Kidney (tissue), 14 donors: Measurements from ENCODE around the gene ZNF594. TPM values are rescaled to one million over a fixed set of nuclear protein-coding genes. Genes with fewer than 3 reads are reported as not detected.

Experiments used
- DNase-seq, 5 donors: peaks; one replicate each; pipeline ENCODE4 v3.0.0-alpha.2; 2013 to 2020
- FAIRE-seq: peaks from 2 replicates; lab custom pipeline; 2012; peaks lifted over from hg19 to GRCh38; lab: Jason Lieb, UNC
- H3K27ac ChIP-seq, 2 donors: one replicate each; pipeline ENCODE4 v1.7.0; 2013; ENCODE audit warnings: low read depth in 2 of 2, low read length in 2 of 2, inconsistent platforms in 1 of 2
- H3K27me3 ChIP-seq: one replicate; pipeline ENCODE4 v1.7.1; 2013; ENCODE audit warnings: low read length, inconsistent platforms; ENCODE audit not compliant: control insufficient read depth, insufficient read depth
- H3K36me3 ChIP-seq, 3 donors: one replicate each; pipeline versions ENCODE4 v1.7.0 to v1.7.1; 2013; ENCODE audit warnings: low read length in 3 of 3, control low read depth in 1 of 3, inconsistent platforms in 1 of 3; ENCODE audit not compliant: insufficient read depth in 3 of 3, control insufficient read depth in 2 of 3
- H3K4me1 ChIP-seq, 3 donors: one replicate each; pipeline versions ENCODE4 v1.7.0 to v1.7.1; 2013; ENCODE audit warnings: low read length in 3 of 3, inconsistent platforms in 1 of 3, low read depth in 1 of 3; ENCODE audit not compliant: control insufficient read depth in 2 of 3, insufficient read depth in 2 of 3
- H3K4me3 ChIP-seq, 3 donors: one replicate each; pipeline versions ENCODE4 v1.7.0 to v1.8.1; 2013; ENCODE audit warnings: low read length in 3 of 3, control low read depth in 1 of 3, inconsistent platforms in 1 of 3
- H3K9ac ChIP-seq, 3 donors: one replicate each; pipeline versions ENCODE4 v1.7.0 to v1.7.1; 2013; ENCODE audit warnings: low read length in 3 of 3, control low read depth in 1 of 3, inconsistent platforms in 1 of 3
- H3K9me3 ChIP-seq, 3 donors: one replicate each; pipeline versions ENCODE4 v1.7.0 to v1.7.1; 2013; ENCODE audit warnings: low read length in 3 of 3, control low read depth in 1 of 3, inconsistent platforms in 1 of 3; ENCODE audit not compliant: control insufficient read depth in 2 of 3, insufficient read depth in 1 of 3
- intact Hi-C: fragments of 100-400 bp; cut with DNase I; formaldehyde crosslinking; loops from one replicate; pipeline ENCODE4 v1.11.1; 2022
- polyA plus RNA-seq: library from polyadenylated mRNA; stranded (reverse); fragments of 350-450 nt; fragmentation: Illumina TruSeq; extraction: RNeasy Lipid Tissue Mini Kit (QIAGEN cat#74804); gene quantifications from one replicate; pipeline ENCODE4 v1.2.3, GENCODE V29; 2014; ENCODE audit warnings: low read depth, low replicate concordance; ENCODE audit not compliant: insufficient read depth
- total RNA-seq: library from RNA; stranded (reverse); fragmentation: NEBNext Ultra II Directional; extraction: Animal tissue kit (Norgen Biotek cat#: 25700); gene quantifications from one replicate; pipeline ENCODE4 v1.2.1, GENCODE V29; 2021
- TF ChIP-seq, protein P1 (sequence below): IDR thresholded peaks from 3 replicates; pipeline ENCODE4 v1.5.1; 2012; ENCODE audit warnings: mild to moderate bottlenecking, moderate library complexity, borderline replicate concordance; ENCODE audit not compliant: insufficient read depth; ENCODE audit errors: extremely low read depth
- donor health status: control.
- donor health status: control.
- donor health status: control.
- donor health status: control.
- donor health status: control.
- donor health status: DM: yes; HTN: yes; CAD: no.
- donor health status: Normal renal cell carcinoma (clear cell type).

ZNF594 gene
- total and polyA plus RNA-seq, 2 donors from 2014 or later = 1.9 to 12.3 TPM

DNA sequence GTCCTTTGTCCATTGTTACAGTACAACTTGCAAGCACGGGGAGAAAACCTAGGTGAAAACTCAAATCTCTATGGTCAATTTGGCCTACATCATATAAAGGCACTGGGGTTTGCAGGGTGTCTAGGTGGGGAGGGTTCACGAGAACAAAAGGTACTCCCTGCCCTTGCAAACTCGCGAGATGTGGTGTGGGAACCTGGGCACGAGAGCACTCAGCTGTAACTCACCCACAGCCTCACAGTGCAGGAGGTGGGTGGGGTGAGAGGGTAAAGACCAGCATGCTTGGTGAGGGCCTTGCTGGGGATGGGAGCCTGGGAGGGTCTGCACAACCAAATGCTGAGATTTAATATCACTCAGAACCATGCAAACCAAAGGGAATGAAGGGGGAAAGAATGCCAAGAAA is 18.4 kb upstream of the ZNF594 start:
- intact Hi-C loops = no loop called here
- Histone ChIP-seq H3K9ac (no peak overlapping the region), H3K27ac (no peak overlapping the region), H3K4me3 (no peak overlapping the region), H3K4me1 (no peaks in the 10 kb centered on the region), H3K9me3 (no peaks in the 10 kb centered on the region), H3K27me3 (no peaks in the 10 kb centered on the region), H3K36me3 (peaks cover 0 to 2% (median under 1%) of the 10 kb centered on the region in 3 donors)
- DNase-seq (no peak), FAIRE-seq (no peak)
- TF ChIP-seq, protein P1, sequence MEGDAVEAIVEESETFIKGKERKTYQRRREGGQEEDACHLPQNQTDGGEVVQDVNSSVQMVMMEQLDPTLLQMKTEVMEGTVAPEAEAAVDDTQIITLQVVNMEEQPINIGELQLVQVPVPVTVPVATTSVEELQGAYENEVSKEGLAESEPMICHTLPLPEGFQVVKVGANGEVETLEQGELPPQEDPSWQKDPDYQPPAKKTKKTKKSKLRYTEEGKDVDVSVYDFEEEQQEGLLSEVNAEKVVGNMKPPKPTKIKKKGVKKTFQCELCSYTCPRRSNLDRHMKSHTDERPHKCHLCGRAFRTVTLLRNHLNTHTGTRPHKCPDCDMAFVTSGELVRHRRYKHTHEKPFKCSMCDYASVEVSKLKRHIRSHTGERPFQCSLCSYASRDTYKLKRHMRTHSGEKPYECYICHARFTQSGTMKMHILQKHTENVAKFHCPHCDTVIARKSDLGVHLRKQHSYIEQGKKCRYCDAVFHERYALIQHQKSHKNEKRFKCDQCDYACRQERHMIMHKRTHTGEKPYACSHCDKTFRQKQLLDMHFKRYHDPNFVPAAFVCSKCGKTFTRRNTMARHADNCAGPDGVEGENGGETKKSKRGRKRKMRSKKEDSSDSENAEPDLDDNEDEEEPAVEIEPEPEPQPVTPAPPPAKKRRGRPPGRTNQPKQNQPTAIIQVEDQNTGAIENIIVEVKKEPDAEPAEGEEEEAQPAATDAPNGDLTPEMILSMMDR = no peak

DNA sequence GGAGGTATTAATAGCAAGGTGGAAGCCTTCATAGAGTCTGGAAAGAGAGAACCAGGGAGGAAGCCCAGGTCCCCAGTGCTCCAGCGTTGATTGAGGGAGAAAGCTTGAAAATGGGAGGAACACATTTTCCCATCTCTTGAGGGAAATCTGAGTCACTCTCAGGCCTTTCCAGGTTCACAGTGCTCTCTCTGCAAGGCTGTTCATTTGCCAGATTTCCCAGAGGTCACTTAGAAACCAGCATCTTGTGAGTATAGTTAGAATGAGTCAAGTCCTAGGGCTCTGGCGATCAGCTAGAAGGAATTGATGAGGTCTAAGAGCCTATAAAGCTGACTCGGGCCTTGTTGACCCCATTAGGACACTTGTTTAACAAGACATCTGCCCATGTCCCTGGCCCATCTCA is 17.7 kb upstream of the ZNF594 start:
- H3K4me3 ChIP-seq = no peak overlapping the region
- H3K9ac ChIP-seq = no peak overlapping the region
- TF ChIP-seq, protein P1 = no peak
- H3K36me3 ChIP-seq = peaks cover 0 to 2% (median 0%) of the 10 kb centered on the region in 3 donors
- H3K4me1 ChIP-seq = no peaks in the 10 kb centered on the region
- DNase-seq = no peak
- no peak overlapping the region for H3K27ac ChIP-seq
- no peaks in the 10 kb centered on the region for H3K9me3 ChIP-seq
- no peaks in the 10 kb centered on the region for H3K27me3 ChIP-seq
- intact Hi-C loops = no loop called here
- no peak for FAIRE-seq

DNA sequence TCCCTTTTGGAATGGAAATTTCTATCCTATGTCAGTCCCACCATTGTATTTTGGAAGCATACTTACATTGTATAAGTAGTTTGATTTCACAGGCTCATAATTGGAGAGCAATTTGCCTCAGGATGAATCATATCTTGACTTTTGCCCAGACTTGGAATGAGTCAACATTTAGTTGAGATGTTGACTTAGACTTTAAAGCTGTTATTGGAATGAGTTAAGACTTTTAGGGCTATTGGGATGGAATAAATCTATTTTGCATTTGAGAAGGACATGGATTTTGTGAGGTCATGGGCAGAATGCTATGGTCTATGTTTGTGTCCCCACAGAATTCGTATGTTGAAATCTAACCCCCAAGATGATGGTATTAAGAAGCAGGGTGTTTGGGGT is 12.2 kb upstream of the ZNF594 start:
- no peak for FAIRE-seq
- Histone ChIP-seq H3K36me3 (peaks cover 0 to 4% (median 0%) of the 10 kb centered on the region in 3 donors), H3K27ac (no peak overlapping the region), H3K4me1 (peaks cover 0 to 5% (median 0%) of the 10 kb centered on the region in 3 donors), H3K9ac (no peak overlapping the region), H3K4me3 (no peak overlapping the region), H3K27me3 (no peaks in the 10 kb centered on the region), H3K9me3 (no peaks in the 10 kb centered on the region)
- DNase-seq = no peak
- TF ChIP-seq, protein P1 = no peak
- intact Hi-C loops = no loop called here
